Right lobe of liver (tissue), 6 donors: ENCODE results near the gene GRIP1. TPM values are rescaled to one million over a fixed set of nuclear protein-coding genes. Genes with fewer than 3 reads are reported as not detected.

Source experiments
- ATAC-seq, 4 donors: fragments of 200-7000 bp; cut with Tn5 transposase; one replicate each; pipeline ENCODE4 v1.9.1; 2020; ENCODE audit warnings: mild to moderate bottlenecking in 4 of 4, moderate library complexity in 4 of 4
- DNase-seq, 3 donors: peaks; one replicate each; pipeline ENCODE4 v3.0.0-alpha.2; 2020
- H3K27ac ChIP-seq, 3 donors: fragments of 200-600 bp; one replicate each; pipeline ENCODE4 v1.8.0; 2022
- H3K27me3 ChIP-seq, 2 donors: fragments of 200-600 bp; one replicate each; pipeline ENCODE4 v1.8.0; 2022
- H3K36me3 ChIP-seq, 4 donors: fragments of 200-600 bp; sonication (generic) in 1 of 4; one replicate each; pipeline versions ENCODE4 v1.5.1 to v1.8.0; 2017 to 2022; ENCODE audit warnings: control low read depth in 1 of 4
- H3K4me1 ChIP-seq, 4 donors: fragments of 200-600 bp; sonication (generic) in 1 of 4; one replicate each; pipeline versions ENCODE4 v1.5.1 to v1.8.0; 2017 to 2022; ENCODE audit warnings: control low read depth in 1 of 4
- H3K4me3 ChIP-seq, 3 donors: fragments of 200-600 bp; one replicate each; pipeline ENCODE4 v1.8.0; 2022
- H3K9me3 ChIP-seq, 4 donors: fragments of 200-600 bp; sonication (generic) in 1 of 4; one replicate each; pipeline versions ENCODE4 v1.5.1 to v1.8.0; 2017 to 2022; ENCODE audit warnings: control low read depth in 1 of 4
- CTCF ChIP-seq, 4 donors: fragments of 200-600 bp in 3 of 4; fragments of 450-650 bp in 1 of 4; IDR thresholded peaks; one replicate each; pipeline versions ENCODE4 v1.5.1 to v1.8.0; 2016 to 2022; ENCODE audit warnings: antibody characterized with exemption in 4 of 4, mild to moderate bottlenecking in 2 of 4
- POLR2A ChIP-seq: fragments of 450-650 bp; IDR thresholded peaks from one replicate; pipeline ENCODE4 v1.6.1; 2017; ENCODE audit warnings: antibody characterized with exemption, mild to moderate bottlenecking
- WGBS: methylation state at CpG from one replicate; pipeline ENCODE4 v1.1.6; 2018; ENCODE audit warnings: low coverage, low lambda C conversion rate; ENCODE audit not compliant: insufficient coverage; ENCODE audit errors: missing lambda C conversion rate; 5-methylcytosine and 5-hydroxymethylcytosine counted together
- intact Hi-C, 2 donors: fragments of 100-400 bp; cut with DNase I; formaldehyde crosslinking; loops; one replicate each; pipeline versions ENCODE4 v1.11.2 to v1.14.1; 2022
- total RNA-seq, 6 experiments: library from RNA; depleted of rRNA in 2 of 6; stranded (reverse); fragments of >200 nt in 2 of 6; fragmentation: NEBNext Ultra II Directional in 3 of 6; extraction: Animal tissue kit (Norgen Biotek cat#: 25700) in 3 of 6; gene quantifications; one replicate each; pipeline versions ENCODE4 v1.1.0 to v1.2.4, GENCODE V29; 2016 to 2023
- donor health status: DM: no; HTN: yes; CAD: no.
- donor health status: DM: no; HTN: no; CAD: no.
- donor health status: DM: no; HTN: no; CAD: no.
- donor health status: DM: no; HTN: yes; CAD: no.
- donor health status: DM: no; HTN: yes; CAD: no.

The GRIP1 gene
- total RNA-seq, 6 experiments from 2014 or later = 0.22 to 0.78 (median 0.26) TPM; not detected in 3

DNA sequence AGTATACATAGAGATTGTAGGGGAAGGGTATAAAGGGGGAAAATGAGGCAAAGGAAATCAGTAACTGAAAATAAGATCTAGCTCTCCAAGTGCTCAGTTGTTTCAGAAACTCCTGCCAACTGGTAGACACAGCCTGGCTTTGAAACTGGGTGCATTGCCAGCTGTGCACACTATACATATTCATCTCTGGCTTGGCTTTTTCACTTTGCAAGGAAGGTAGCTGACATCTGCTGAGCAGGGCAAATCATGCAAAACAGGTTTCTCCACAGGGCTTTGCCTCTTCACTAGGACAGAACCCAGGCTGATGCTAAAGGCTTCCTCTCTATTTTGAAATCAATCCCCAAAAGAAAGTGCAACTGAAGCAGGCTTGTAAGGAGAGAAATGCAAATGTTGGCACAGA, 275.1 kb downstream of the GRIP1 start:
- intact Hi-C loops = loop anchor here in 1 of 2 donors (10.0 kb wide), 1 partner anchor 129 kb away; no protein-coding TSS in a partner anchor
- ATAC-seq = no peak
- H3K4me1 ChIP-seq = no peaks in the 10 kb centered on the region
- H3K9me3 ChIP-seq = no peaks in the 10 kb centered on the region
- no peak overlapping the region for H3K27ac ChIP-seq
- no peaks in the 10 kb centered on the region for H3K27me3 ChIP-seq
- H3K36me3 ChIP-seq = no peaks in the 10 kb centered on the region
- no peak overlapping the region for H3K4me3 ChIP-seq
- no peak for TF ChIP-seq POLR2A
- TF ChIP-seq CTCF (IDR thresholded peaks at IDR 0.05) = no peak
- DNase-seq = no peak

GRCh38 chr12:66399911-66400306, 279.0 kb downstream of the GRIP1 start:
- 76% methylated on average over 3 of the region's 3 CpGs for WGBS
- Histone ChIP-seq H3K27ac (no peak overlapping the region), H3K9me3 (no peaks in the 10 kb centered on the region), H3K36me3 (no peaks in the 10 kb centered on the region), H3K4me3 (no peak overlapping the region), H3K4me1 (no peaks in the 10 kb centered on the region), H3K27me3 (no peaks in the 10 kb centered on the region)
- ATAC-seq = no peak
- intact Hi-C loops = loop anchor here in 1 of 2 donors (10.0 kb wide), 1 partner anchor 125 kb away; no protein-coding TSS in a partner anchor
- TF ChIP-seq CTCF (IDR thresholded peaks at IDR 0.05) = no peak
- no peak for TF ChIP-seq POLR2A
- no peak for DNase-seq

- Histone ChIP-seq H3K4me1 (no peaks in the 10 kb centered on the region), H3K4me3 (no peak overlapping the region), H3K27ac (no peak overlapping the region), H3K36me3 (no peaks in the 10 kb centered on the region), H3K9me3 (no peaks in the 10 kb centered on the region), H3K27me3 (no peaks in the 10 kb centered on the region)
- TF ChIP-seq POLR2A = no peak
- TF ChIP-seq CTCF (IDR thresholded peaks at IDR 0.05) = no peak
- ATAC-seq = no peak
- intact Hi-C loops = no loop called here
- DNase-seq = no peak
- 54% methylated on average over 10 of the region's 10 CpGs for WGBS
Measured at GRCh38 chr12:66398931-66399910, 279.7 kb downstream of the GRIP1 start.

DNA sequence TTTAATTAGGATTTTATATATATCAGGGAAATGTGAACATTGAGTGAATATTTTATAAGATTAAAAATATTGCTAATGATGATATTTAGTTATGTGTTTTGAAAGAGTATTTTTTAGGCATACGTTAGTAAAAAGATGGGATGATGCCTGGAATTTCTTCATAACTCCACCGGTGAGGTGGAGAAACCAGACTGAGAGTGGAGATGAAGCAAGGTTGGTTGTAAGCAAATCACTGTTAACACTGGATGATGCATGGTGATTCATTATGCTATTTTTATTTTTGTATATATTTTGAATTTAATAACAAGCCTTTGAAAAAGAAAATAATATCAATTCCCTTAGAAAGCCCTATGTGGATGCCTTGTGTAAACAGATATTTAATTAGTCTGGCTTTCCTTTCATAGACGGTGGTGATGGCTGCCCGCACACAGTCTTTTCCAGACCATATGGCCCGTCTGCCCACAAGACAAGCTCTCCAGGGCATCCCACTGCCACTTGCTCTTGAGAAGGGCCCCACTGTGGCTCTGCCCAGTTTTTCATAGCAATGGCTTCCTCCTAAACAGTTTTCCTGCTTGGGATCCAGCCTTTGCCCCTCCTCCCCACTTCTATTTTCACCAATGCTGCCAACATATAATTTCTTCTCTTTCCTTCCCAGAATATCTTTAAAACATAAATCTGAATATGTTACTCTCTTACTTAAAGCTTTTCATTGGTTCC, 281.1 kb downstream of the GRIP1 start:
- TF ChIP-seq POLR2A (no peak), CTCF (IDR thresholded peaks at IDR 0.05) (no peak)
- intact Hi-C loops = no loop called here
- H3K27me3 ChIP-seq = no peaks in the 10 kb centered on the region
- no peak overlapping the region for H3K4me3 ChIP-seq
- H3K27ac ChIP-seq = no peak overlapping the region
- DNase-seq (no peak), ATAC-seq (no peak)
- 59% methylated on average over 5 of the region's 5 CpGs for WGBS
- H3K36me3 ChIP-seq = no peaks in the 10 kb centered on the region
- H3K9me3 ChIP-seq = no peaks in the 10 kb centered on the region
- H3K4me1 ChIP-seq = no peaks in the 10 kb centered on the region
